Endothelial cell of umbilical vein (primary cell): Measurements from ENCODE around the gene KCNQ5. TPM values are rescaled to one million over a fixed set of nuclear protein-coding genes. Genes with fewer than 3 reads are reported as not detected.

Experiments used
- BruUV-seq: library from RNA; stranded (reverse); fragments of 400-500 nt; replicated peaks from 2 replicates; lab custom pipeline; 2021; lab: Mats Ljungman, UMichigan
- CTCF ChIA-PET: fragments of 300-600, 350-600 bp; sonication (Branson Sonifier 250); formaldehyde crosslinking; loops from one replicate; lab custom pipeline; 2021; ENCODE audit warnings: antibody characterized with exemption, inconsistent platforms; lab: Charles Lee
- POLR2A ChIA-PET: fragments of 300-600, 350-600 bp; sonication (Branson Sonifier 250); formaldehyde crosslinking; loops from one replicate; lab custom pipeline; 2021; ENCODE audit warnings: antibody characterized with exemption, inconsistent platforms; lab: Charles Lee
- DNase-seq: peaks from one replicate; pipeline ENCODE4 v3.0.0-alpha.2; 2011; ENCODE audit warnings: low read depth, low spot score
- FAIRE-seq: peaks from 2 replicates; lab custom pipeline; 2011; peaks lifted over from hg19 to GRCh38; lab: Jason Lieb, UNC
- H2AFZ ChIP-seq: 2 replicates; pipeline ENCODE4 v1.6.0; 2012; ENCODE audit warnings: low read depth, low read length, control low read depth, inconsistent platforms
- H3K27ac ChIP-seq: 2 replicates; pipeline ENCODE4 v1.5.1; 2011; ENCODE audit warnings: low read depth, mild to moderate bottlenecking, control low read depth, low read length, moderate library complexity; ENCODE audit not compliant: insufficient read depth
- H3K27me3 ChIP-seq, 2 experiments: 2 replicates each; pipeline versions ENCODE4 v1.6.0 to v1.6.1; 2011; ENCODE audit warnings: low read length in 2 of 2, mixed read lengths in 1 of 2; ENCODE audit not compliant: control insufficient read depth in 2 of 2, insufficient read depth in 2 of 2
- H3K36me3 ChIP-seq, 2 experiments: 2 replicates in 1 of 2; 3 replicates in 1 of 2; pipeline ENCODE4 v1.5.1; 2011; ENCODE audit warnings: low read length in 2 of 2, mild to moderate bottlenecking in 1 of 2, moderate library complexity in 1 of 2; ENCODE audit not compliant: control insufficient read depth in 2 of 2, insufficient read depth in 2 of 2; ENCODE audit errors: extremely low read depth in 1 of 2
- H3K4me1 ChIP-seq: 3 replicates; pipeline ENCODE4 v1.5.1; 2011; ENCODE audit warnings: mild to moderate bottlenecking, low read length; ENCODE audit not compliant: control insufficient read depth, insufficient read depth; ENCODE audit errors: extremely low read depth
- H3K4me2 ChIP-seq: 2 replicates; pipeline ENCODE4 v1.6.1; 2011; ENCODE audit warnings: low read length, control low read depth, mixed read lengths; ENCODE audit not compliant: insufficient read depth
- H3K4me3 ChIP-seq, 3 experiments: fragments of 200-600 bp in 1 of 3; sonication (generic), shearing (Covaris generic) in 1 of 3; replicated peaks in 1 of 3; 2 replicates each; pipeline ENCODE4 v1.5.1; 2011 to 2016; ENCODE audit warnings: control low read depth in 3 of 3, low read length in 3 of 3, mild to moderate bottlenecking in 2 of 3, inconsistent platforms in 1 of 3, low read depth in 1 of 3, moderate library complexity in 1 of 3; ENCODE audit not compliant: insufficient read depth in 1 of 3
- H3K79me2 ChIP-seq: 2 replicates; pipeline ENCODE4 v1.6.0; 2012; ENCODE audit warnings: low read length, inconsistent platforms; ENCODE audit not compliant: control insufficient read depth, insufficient read depth
- H3K9ac ChIP-seq: replicated peaks from 2 replicates; pipeline ENCODE3; 2011; ENCODE audit warnings: low read length, control low read depth; ENCODE audit not compliant: insufficient read depth; ENCODE audit errors: extremely low read depth
- H3K9me1 ChIP-seq: replicated peaks from 3 replicates; pipeline ENCODE4 v1.6.0; 2011; ENCODE audit warnings: mild to moderate bottlenecking, low read length; ENCODE audit not compliant: control insufficient read depth, insufficient read depth; ENCODE audit errors: extremely low read depth
- H3K9me3 ChIP-seq: replicated peaks from 2 replicates; pipeline ENCODE4 v1.5.1; 2012; ENCODE audit warnings: low read length, inconsistent platforms; ENCODE audit not compliant: control insufficient read depth, insufficient read depth
- H4K20me1 ChIP-seq: replicated peaks from 2 replicates; pipeline ENCODE3; 2011; ENCODE audit warnings: mild to moderate bottlenecking, low read length; ENCODE audit not compliant: control insufficient read depth, insufficient read depth; ENCODE audit errors: extremely low read depth
- CTCF ChIP-seq, 2 donors: IDR thresholded peaks; 1 replicate in 1 of 2; 2 replicates in 1 of 2; pipeline ENCODE4 v1.5.1; 2011; ENCODE audit warnings: low read length in 2 of 2, mild to moderate bottlenecking in 2 of 2, moderate library complexity in 2 of 2, control low read depth in 1 of 2, inconsistent platforms in 1 of 2, low read depth in 1 of 2; ENCODE audit not compliant: insufficient read depth in 1 of 2; ENCODE audit errors: extremely low read depth in 1 of 2
- EZH2 ChIP-seq: IDR thresholded peaks from 2 replicates; pipeline ENCODE4 v1.6.1; 2012; ENCODE audit warnings: borderline replicate concordance, low read depth, mild to moderate bottlenecking, moderate library complexity, low read length, inconsistent platforms; ENCODE audit not compliant: severe bottlenecking
- FOS ChIP-seq: IDR thresholded peaks from 2 replicates; pipeline ENCODE4 v1.6.1; 2011; ENCODE audit warnings: mild to moderate bottlenecking, low read length, moderate library complexity, borderline replicate concordance; ENCODE audit not compliant: insufficient read depth
- GATA2 ChIP-seq: IDR thresholded peaks from 2 replicates; pipeline ENCODE4 v1.7.0; 2011; ENCODE audit warnings: low read depth, mild to moderate bottlenecking, moderate library complexity, mixed read lengths, low read length; ENCODE audit not compliant: insufficient read length, insufficient read depth
- JUN ChIP-seq: IDR thresholded peaks from 2 replicates; pipeline ENCODE4 v1.6.1; 2011; ENCODE audit warnings: borderline replicate concordance, low read depth; ENCODE audit not compliant: insufficient read length, insufficient read depth
- MAX ChIP-seq: IDR thresholded peaks from 2 replicates; pipeline ENCODE4 v1.6.1; 2011; ENCODE audit not compliant: insufficient read depth, insufficient read length
- MYC ChIP-seq: IDR thresholded peaks from one replicate; pipeline ENCODE4 v1.6.1; 2011; ENCODE audit warnings: mild to moderate bottlenecking, low read depth, low read length
- POLR2A ChIP-seq: IDR thresholded peaks from 2 replicates; pipeline ENCODE4 v1.6.1; 2012; ENCODE audit warnings: low read depth, mild to moderate bottlenecking, control low read depth, low read length
- POLR2AphosphoS5 ChIP-seq: IDR thresholded peaks from 2 replicates; pipeline ENCODE4 v1.6.1; 2012; ENCODE audit warnings: low read depth, mild to moderate bottlenecking, control low read depth, low read length, moderate library complexity; ENCODE audit not compliant: insufficient read depth
- dilution Hi-C: fragments of 300-500 bp; cut with MboI; formaldehyde crosslinking; loops from one replicate; pipeline ENCODE4 v1.15.0; 2019; ENCODE audit warnings: low sequenced_read_pairs; ENCODE audit not compliant: extremely low pct_ligation_motif_present
- intact Hi-C: fragments of 100-400 bp; cut with micrococcal nuclease; formaldehyde crosslinking; loops from one replicate; pipeline ENCODE4 v1.10.0; 2022
- polyA plus RNA-seq, 4 experiments: library from polyadenylated mRNA; depleted of rRNA in 3 of 4; stranded (reverse) in 3 of 4; unstranded in 1 of 4; fragments of >200 nt; gene quantifications; 2 replicates each; pipeline versions ENCODE4 v1.2.1 to v1.2.3, GENCODE V29; 2011 to 2012; ENCODE audit warnings: missing spikeins in 1 of 4
- total RNA-seq: library from RNA; stranded (reverse); gene quantifications from 2 replicates; pipeline ENCODE4 v1.2.3, GENCODE V29; 2021

KCNQ5 gene
- total and polyA plus RNA-seq, 2 donors (not counting 3 experiments of a cell fraction or from before 2014, with no cell fraction given) = 0.22 TPM; not detected in 1

DNA sequence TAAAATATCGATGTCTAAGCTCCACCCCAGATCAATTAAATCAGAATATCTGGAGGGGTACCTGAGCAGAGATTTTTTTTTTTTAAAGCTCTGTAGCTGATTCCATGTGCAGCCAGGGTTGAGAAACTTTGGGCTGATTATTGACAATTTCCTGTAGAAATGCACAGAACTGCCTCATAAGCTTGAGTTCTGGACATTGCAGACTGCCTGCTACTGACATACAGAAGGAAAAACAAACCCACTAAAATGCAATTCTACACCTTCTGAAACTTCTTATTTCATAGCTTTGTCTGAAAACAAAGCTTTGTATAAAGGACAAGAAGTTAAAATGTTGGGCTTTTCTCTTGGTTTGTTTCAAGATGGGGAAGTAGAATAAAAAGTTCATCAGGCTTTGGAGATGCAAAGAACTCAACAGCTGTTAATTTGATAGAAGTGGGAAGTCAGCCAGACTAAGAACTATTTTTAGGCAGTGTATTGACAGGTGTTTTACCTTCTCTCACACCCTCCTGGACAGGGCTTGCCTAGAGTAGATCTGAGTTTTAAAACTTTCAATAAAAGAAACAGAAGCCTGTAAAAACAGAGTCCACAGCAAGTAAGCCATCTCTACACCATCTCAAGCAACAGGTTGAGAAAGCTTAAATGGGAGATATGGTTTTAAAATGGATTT lies 147.7 kb downstream of the KCNQ5 start:
- intact Hi-C loops = no loop called here
- no peaks in the 10 kb centered on the region for H3K27me3 ChIP-seq
- ChIA-PET POLR2A (no interaction called here), CTCF (interaction anchor here (1.2 to 1.3 kb wide), 2 partner anchors 11 to 557 kb away, joined by 3 read pairs; no protein-coding TSS in a partner anchor)
- no peaks in the 10 kb centered on the region for H3K36me3 ChIP-seq
- H3K4me1 ChIP-seq = no peaks in the 10 kb centered on the region
- no TSS peak for BruUV-seq
- no peak overlapping the region for H3K4me3 ChIP-seq
- H3K4me2 ChIP-seq = no peak overlapping the region
- H3K9me1 ChIP-seq = no peaks in the 10 kb centered on the region
- no peak overlapping the region for H3K9ac ChIP-seq
- dilution Hi-C loops = no loop called here
- no peak for TF ChIP-seq POLR2AphosphoS5
- no peak for TF ChIP-seq MYC
- no peak for TF ChIP-seq FOS
- no peak for TF ChIP-seq GATA2
- TF ChIP-seq POLR2A = no peak
- no peak for TF ChIP-seq EZH2
- TF ChIP-seq JUN = no peak
- no peak for TF ChIP-seq CTCF (IDR thresholded peaks at IDR 0.05; ENCODE audit: extremely low read depth in 1 of 2, insufficient read depth in 1 of 2, low read depth in 1 of 2, low read length in 2 of 2)
- TF ChIP-seq MAX = no peak
- H4K20me1 ChIP-seq = no peaks in the 10 kb centered on the region
- DNase-seq (no peak), FAIRE-seq (no peak)
- no peaks in the 10 kb centered on the region for H3K9me3 ChIP-seq
- H3K27ac ChIP-seq = no peak overlapping the region
- H3K79me2 ChIP-seq = no peaks in the 10 kb centered on the region
- H2AFZ ChIP-seq = no peak overlapping the region
